Suppressor macrophage treated with lipopolysaccharide for 4 hours (primary cell): Measurements from ENCODE around the gene TBCC.

ENCODE experiments used
- DNase-seq: peaks from one replicate; pipeline ENCODE4 v3.0.0-alpha.2; 2020

Gene TBCC, protein sequence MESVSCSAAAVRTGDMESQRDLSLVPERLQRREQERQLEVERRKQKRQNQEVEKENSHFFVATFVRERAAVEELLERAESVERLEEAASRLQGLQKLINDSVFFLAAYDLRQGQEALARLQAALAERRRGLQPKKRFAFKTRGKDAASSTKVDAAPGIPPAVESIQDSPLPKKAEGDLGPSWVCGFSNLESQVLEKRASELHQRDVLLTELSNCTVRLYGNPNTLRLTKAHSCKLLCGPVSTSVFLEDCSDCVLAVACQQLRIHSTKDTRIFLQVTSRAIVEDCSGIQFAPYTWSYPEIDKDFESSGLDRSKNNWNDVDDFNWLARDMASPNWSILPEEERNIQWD

DNA sequence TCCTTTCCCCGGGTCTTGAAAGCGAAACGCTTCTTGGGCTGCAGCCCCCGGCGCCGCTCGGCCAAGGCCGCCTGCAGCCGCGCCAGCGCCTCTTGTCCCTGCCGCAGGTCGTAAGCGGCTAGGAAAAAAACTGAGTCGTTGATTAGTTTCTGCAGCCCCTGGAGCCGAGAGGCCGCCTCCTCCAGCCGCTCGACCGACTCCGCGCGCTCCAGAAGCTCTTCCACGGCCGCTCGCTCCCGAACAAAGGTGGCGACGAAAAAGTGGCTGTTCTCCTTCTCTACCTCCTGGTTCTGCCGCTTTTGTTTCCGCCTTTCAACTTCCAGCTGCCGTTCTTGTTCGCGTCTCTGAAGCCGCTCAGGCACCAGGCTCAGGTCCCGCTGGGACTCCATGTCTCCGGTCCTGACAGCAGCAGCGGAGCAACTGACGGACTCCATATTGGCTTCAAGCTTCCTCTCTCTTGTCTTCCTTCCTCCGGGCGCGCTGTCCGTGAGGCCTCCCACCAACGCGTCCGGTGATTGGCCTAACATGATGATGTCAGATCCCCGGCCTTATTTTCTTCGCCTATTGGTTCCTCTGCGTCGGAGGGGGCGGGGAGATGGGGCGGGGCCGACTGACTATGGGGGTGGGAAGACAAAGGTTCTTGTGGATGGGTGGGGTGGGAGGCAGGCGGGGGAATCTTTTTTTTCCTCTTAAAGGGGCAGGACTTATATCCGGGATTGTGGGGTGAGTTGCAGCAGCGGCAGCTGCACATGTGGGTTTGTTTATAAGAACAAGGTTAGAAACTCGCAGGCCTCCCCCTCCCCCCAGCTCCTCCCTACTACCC is at the start of gene TBCC:
TSS of gene TBCC (minus strand) at position 464 of the 823 bp plus-strand sequence. CDS start at position 434, 30 bp downstream.
- DNase-seq: peak; percentile 99

DNA sequence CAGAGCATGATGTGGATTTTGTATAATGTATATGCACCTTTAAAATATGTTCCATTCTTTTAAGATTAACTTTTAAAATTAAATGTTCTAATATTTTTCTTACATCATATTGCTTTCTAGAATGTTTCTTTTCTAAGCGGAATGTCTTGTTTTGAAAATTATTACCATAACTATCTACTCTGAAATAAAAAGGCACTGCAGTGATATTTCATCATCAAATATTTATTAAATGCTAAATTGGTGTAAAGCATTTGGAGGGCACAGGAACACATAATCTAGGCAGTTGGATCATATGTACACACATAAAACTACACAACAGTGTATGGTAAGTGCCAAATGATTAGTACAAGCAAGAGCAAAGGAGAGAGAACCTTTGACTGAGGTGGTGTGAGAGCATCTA is 49.7 kb upstream of the TBCC start:
- no peak for DNase-seq

DNA sequence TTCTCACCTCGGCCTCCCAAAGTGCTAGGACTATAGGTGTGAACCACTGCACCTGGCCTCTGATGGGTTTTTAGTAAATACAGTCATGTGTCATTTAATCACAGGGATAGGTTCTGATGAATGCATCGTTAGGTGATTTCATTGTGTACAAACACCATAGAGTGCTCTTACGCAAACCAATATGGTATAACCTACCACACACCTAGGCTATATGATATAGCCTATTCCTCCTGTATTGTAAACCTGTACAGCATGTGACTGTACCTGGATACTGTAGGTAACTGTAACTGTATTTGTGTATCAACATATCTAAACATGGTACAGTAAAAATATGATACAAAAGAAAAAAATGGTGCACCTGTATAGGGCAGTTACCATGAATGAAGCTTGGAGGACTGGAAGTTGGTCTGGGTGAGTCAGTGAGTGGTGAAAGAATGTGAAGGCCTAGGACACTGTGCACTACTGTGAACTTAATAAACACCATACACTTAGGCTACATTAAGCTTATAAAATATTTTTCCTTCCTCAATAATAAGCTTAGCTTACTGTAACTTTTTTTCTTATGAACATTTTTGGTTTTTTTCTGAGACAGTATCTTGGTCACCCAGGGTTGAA is 45.9 kb upstream of the TBCC start:
- DNase-seq: no peak

DNA sequence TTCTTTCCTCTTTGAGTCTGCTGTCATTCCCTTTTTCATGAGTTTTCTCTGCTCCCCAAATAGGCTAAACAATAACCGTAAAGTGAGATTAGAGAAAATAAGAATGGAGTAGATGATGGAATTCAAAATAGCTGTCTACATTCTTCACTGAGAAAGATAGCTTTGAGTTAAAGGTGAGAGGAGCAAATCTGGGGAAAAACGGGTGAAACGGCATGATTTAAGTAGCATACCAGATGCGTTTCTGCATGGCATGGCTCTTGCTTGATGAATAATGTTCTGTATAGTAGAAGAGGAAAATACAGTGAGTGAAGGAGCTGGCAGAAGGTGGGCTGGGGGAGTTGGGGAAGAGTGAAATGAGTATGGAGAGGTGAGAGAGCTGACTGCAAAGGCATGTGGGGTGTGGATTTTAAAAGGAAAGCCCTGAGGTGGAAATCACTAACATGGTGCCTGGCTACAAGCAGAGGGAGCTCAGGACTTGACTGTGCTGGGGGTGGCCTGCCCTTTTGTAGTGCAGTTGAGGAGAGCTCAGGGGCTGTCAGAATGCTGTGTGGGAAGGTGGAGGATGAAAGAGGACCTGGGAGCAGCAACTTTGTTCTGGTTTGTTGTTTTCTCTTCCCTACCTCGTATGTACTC is 44.8 kb upstream of the TBCC start:
- DNase-seq: no peak

DNA sequence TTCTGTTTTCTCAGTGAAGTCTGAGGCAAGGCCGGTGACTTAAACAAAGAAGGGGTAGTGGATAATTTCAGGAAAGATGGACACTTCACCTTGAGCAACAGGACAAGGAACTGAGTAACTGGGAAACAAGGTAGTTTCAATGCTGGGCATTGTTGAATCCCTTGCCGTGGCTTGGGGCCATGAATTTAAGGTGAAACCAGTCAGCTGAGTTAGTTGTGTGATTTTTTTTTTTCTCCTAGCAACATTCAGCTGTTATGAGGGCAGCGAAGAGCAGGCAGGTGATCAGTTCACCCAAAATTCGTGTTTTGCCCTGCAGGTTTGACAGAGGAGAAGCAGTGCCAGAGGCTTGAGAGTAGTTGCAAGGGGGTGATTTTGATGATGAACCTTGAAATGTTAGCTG is 42.8 kb upstream of the TBCC start:
- DNase-seq: no peak

DNA sequence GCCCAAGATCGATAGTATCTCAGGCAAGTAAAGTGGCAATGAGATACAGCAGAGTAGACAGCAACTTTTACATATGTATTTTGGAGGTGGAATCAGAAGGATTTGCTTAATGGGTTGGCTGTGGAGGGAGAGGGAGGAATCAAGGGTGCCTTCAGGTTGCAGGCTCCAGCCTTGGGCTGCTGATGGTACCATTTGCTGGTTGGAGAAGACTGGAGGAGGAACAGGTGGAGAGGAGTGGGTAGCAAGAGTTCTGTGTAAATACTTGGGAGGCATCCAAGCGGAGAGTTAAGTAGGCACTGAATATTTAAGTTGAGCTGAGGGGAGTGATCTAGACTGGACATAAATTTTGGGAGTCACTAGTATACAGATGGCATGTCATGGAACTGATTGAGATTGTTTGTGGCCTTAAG is 41.2 kb upstream of the TBCC start:
- no peak for DNase-seq

DNA sequence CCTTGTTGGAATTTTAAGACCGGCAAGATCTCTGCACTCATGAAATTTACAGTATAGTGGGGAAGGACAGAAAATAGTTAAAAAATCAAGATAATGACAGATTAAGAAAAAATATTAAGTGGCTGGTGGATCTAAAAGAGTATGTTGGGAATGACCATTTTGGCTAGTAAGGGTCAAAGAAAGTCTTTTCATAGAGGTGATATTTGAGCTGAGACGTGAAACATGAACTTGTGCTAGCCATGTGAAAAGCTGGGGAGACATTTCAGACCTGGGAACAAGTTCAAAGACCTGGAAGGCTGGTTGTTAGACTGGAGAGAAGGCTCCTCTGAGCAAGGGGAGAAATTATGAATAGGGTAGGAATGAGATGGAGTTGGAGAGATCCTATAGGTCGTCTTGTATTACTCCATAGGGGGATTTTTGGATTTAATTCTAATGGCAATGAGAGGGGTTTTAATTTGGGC is 40.7 kb upstream of the TBCC start:
- DNase-seq: no peak

DNA sequence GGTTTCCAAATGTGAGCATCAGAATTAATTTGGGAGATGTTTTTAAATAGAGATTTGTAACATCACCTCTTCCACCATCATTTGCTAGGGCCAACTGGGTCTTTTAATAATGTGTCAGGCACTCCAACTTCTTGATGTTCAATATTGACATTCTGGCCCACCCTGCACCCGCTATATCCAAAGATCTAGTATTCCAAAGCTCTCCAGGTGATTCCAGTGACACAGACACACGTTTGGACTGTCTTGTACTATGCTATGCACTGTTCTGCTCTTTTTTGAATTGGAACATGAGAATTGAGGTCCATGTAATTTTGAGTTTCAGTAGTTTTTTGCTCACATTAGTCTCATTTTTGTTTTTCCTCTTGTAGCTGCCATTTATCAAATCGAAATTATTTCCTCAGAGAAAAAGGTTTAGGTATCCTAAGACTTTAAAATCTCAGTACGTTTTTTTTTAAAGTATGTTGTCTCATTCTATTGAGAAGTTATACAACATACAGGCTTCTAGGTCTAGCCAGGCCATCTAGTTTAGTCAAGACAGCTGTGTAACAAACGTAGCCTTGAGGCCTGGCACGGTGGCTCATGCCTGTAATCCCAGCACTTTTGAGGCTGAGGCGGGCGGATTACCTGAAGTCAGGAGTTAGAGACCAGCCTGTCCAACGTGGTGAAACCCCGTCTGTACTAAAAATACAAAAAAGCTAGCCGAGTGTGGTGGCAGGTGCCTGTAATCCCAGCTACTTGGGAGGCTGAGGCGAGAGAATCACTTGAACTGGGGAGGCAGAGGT is 39.0 kb upstream of the TBCC start:
- DNase-seq: no peak

DNA sequence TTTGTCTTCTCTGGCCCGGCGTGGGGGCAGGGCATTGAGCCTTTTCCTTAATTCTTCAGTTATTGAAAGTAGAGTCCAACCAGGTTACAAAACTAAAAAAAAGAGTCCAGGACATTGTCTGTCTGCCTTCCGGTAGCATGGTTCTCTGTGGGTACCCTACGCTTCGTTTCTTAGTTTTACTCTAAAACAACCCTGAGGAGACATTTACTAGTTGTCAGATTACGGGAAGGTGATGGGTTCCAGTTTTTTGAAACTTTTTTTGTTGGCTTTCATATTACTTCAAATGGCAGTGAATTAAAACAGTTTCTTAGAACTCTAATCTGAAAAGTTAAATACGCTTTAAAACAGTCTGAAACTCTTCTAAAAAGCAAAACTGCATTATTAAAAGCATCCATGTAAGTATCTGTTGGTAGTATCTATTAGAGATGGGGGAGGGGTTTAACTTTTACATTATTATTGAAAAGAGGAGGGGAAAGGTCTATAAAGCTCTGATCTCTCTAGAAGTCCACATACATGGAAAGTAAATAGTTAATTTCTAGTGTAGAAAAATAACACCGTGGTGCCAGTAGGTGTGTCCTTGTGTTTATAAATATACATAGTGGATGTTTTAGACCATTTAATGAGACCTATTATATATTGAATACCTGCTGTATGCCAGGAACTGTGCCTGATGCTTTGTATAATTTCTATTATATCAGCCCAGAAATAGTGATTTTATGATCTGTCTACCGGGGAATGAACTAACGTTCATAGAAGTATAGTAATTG is 38.2 kb upstream of the TBCC start:
- DNase-seq: peak; percentile 55

DNA sequence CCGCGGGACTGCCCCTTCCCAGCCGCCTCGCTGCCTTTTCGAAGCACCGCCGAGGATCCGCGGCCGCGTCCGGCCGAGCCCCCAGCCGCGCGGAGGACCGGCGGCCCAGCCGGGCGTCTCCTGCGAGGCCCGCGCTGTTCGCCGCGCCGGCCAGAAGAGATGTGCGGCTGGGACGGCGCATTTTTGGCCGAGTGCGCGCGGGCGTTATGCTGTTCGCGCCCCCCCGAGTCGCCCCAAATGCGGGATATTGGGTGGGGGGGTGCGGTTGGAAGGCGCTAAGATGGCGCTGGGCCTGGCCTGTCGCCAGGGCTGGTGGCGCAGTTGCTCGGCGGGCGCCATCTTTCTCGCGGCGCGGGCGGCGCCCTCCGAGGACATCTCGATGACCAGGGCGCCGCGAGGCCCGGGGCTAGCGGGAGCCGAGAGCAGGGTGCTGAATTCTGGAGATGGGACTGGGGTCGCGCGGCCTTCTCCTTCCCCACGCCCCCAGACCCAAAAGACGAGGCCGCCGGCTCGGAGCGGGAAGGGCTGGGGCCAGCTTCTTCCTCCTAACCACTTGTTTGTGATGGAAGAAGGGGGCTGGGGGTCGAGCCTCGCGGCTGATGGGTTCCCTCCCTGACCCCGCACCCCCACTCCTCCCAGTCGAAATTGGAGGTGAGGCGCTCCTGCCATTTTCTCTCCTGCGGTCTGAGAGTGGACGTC is 37.4 kb upstream of the TBCC start:
- DNase-seq: peak; percentile 83

DNA sequence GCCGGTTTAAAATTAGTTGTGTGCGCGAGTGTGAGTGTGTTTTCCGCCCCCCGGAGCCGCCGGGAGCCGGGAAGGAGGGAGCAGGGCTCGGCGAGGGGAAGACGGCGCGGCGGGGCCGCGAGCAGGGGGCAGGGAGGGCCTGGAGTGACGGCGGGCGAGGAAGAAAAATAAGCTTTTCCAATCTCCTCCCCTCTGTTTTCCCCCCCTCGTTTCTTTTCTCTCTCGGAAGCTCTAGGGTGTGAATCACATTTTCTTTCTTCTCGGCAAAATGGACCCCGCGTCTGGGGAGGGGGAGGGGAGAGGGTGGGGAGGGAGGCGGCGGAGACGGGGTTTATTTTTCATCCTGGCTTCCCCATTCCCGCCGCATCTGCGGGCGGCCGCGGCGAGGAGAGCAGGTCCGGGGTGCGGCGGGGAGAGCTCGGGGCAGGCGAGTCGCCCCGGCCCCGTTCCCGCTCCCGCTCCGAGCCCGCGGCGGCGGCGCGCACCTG is 36.8 kb upstream of the TBCC start:
- DNase-seq: peak; percentile 81

DNA sequence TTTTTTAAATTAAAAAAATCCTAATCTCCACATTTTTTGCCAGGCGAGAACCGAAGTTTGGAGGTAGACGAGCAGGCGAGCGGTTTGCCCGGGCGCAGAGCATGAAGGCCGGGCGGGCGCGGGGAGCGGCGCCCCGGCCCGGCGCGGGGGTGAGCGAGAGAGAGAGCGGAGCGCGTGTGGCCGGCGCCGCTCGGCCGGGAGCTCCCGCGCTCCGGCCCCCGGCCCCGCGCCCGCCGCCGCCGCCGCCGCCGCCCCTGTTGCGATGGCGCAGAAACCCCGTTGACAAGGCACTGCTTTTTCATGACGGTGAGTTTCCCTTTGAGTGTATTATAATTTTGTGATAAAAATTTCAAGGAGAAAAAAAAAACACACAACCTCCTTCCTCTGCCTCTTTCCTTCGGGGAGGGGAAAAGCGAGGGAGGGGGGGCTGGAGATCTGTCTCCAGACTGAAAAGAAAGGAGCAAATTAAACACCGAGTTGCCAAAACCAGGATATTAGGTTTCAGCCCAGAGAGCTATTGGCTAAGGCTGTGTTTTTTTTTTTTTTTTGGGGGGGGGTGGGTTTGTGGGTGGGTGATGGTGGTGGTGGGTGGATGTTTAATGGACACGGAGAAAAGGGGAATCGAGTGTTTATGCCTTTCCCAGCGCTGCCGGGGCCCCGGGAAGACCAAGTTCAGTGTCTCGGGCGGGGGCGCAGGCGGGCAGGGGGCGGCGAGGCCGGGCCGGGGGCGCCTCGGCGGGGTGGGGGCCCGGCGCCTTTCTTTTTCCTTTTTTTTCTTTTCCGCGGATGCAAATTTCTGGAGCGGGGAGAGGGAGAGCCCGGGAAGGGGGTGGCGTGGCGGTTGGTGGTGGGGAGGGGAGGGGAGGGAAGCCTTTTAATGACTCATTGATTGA is 36.1 kb upstream of the TBCC start, which contains the start of gene BICRAL:
TSS of gene BICRAL (plus strand) at position 257 of the 893 bp plus-strand sequence. CDS start 39,971 bp downstream, outside the sequence.
- DNase-seq: peak; percentile 77

DNA sequence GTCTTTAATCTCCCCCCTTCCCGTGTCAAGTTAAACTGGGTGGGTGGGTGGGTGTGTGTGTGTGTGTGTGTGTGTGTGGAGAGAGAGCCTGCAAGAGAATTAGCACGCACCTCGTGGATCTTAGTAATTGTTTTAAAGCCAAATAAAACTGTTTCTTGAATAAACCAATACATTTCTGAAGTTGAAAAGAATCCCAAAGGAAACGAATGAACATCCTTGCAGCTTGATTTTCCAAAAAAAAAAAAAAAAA is 35.6 kb upstream of the TBCC start:
- peak; percentile 20 for DNase-seq

DNA sequence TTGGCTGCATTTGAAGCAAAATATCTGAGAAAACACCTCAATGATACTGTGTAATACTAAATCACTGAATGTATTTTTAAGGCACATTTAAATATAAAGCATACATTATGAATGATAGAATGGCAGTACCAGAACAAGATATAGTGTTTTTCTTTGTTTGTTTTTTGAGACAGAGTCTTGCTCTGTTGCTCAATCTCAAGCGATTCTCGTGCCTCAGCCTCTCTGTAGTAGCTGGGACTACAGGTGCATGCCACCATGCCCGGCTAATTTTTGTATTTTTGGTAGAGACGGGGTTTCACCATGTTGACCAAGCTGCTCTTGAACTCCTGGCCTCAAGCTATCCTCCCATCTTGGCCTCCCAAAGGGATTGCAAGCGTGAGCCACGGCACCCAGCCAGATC is 33.6 kb upstream of the TBCC start:
- DNase-seq: no peak

DNA sequence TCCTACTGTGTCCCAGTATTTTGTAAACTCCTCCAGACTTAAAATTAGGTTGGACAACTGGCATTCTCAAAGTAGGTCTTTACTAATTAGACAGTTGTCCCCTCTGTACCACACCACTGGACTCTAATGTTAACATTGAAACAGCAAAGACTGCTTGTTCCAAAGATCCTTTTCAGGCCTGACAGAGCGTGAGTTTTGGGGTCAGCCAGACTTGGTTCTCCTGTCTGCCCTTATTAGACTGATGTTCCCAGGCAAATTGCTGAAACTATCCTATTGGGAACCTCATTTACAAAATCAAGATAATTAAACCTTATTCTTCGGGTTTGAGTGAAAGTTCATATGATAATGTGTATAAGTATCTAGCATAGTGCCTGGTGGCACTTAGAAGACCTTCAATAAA is 32.2 kb upstream of the TBCC start:
- DNase-seq: no peak

DNA sequence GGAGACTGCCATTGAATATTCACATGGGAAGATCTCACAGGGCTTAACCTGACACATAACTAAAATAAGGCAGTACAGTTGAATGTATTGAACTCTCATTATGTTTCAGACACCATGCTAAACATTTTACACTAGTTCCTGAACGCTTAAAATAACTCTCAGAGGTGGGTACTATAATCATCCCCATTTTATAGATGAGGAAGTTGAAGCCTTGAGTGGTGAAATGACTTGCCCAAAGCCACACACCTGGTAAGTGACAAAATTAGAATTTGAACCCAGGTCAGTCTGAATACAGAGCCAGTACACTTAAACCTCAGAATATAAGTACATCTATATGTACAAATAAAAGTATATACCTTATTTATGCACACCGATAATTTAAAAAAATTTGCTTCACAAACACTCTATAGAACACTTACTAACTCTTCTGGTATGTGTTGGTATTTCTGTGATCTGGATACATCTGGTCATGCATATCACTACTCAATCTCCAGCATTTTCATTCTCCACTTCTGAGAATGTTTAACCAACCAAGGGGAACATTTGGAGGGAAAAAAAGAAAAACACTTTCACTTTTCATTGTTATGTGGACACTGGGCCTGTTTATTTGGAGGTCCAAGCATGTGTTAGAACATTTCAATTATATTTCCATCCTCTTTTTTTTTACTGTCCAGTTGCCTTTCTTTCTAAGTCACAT is 31.4 kb upstream of the TBCC start:
- DNase-seq: peak; percentile 27

DNA sequence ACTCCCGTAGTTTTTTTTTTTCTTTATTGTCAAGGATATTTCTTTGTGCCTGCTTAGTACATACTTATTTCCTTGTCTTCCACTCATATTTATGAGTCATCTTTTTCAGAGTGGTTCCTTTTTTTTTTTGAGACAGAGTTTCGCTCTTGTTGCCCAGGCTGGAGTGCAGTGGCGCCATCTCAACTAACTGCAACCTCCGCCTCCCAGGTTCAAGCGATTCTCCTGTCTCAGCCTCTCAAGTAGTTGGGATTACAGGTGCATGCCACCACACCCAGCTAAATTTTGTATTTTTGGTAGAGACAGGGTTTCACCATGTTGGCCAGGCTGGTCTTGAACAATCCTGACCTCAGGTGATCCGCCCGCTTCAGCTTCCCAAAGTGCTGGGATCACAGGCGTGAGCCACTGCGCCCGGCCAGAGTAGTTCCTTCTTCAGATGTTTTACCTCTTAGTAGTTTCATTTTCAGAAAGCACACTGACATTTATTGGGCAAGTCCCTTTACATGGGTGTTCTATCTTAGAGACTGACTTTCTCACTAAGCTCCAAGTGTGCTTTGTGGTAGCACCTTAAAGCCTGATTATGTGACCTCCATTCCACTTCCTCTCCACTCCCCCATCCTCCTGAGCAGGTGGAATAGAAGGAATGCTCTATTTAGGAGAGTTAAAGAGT is 29.1 kb upstream of the TBCC start:
- DNase-seq: peak; percentile 78

DNA sequence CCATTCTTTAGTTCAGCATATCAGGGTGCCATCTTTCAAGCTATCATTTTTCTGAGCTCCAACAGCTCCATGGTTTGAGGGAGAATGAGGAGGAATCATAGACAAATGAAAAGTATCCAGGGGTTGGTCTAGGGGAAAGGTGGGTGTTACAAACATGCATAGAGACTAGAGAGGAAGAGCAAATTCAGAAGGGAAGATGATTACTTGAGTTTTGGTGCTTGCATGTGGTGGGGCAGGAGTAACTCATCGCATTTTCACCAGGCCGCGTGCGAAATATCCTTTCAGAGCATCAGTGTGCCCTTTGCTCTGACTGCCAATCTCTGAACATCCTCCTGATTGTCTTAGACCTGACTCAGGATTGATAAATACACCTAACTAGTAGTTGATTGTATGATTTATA is 28.3 kb upstream of the TBCC start:
- DNase-seq: no peak

DNA sequence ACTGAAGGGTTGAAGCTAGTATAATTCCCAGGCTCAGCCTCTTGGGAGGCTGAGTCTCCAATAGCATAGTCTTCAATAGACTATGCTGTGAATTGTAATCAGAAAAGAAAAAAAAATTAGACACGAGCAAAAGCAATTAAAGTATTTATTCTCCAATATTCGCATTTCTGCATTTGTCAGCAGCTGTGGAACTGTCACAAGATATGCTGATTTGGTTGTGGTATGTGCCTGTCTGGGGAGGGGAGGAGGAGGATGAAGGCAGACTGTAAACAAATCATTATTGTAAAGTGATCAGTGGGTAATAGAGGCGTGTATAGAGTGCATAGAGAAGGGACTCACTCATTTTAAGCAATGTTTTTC is 25.8 kb upstream of the TBCC start:
- DNase-seq: no peak
